Effector memory CD4-positive, alpha-beta T cell (primary cell): ENCODE measurements around the gene RSPO3.
A peak's percentile ranks its signal among the peaks of the same experiment; 100 is the strongest.

ENCODE experiments used
- DNase-seq, 3 donors: peaks; one replicate each; pipeline ENCODE4 v3.0.0-alpha.2; 2020
- H3K27ac ChIP-seq: 2 replicates; pipeline ENCODE4 v1.7.0; 2013; ENCODE audit warnings: mild to moderate bottlenecking, low read length, moderate library complexity; ENCODE audit not compliant: insufficient read depth, poor library complexity, severe bottlenecking
- H3K27me3 ChIP-seq: replicated peaks from 2 replicates; pipeline ENCODE4 v1.7.0; 2013; ENCODE audit warnings: mild to moderate bottlenecking, low read length; ENCODE audit not compliant: insufficient read depth, control insufficient read depth, poor library complexity, severe bottlenecking
- H3K36me3 ChIP-seq: 2 replicates; pipeline ENCODE4 v1.7.0; 2013; ENCODE audit warnings: mild to moderate bottlenecking, low read length, moderate library complexity; ENCODE audit not compliant: control insufficient read depth, insufficient read depth
- H3K4me1 ChIP-seq: 2 replicates; pipeline ENCODE4 v1.7.0; 2013; ENCODE audit warnings: low read length, mild to moderate bottlenecking; ENCODE audit not compliant: control insufficient read depth, insufficient read depth, poor library complexity, severe bottlenecking
- H3K4me3 ChIP-seq: 2 replicates; pipeline ENCODE4 v1.7.0; 2013; ENCODE audit warnings: low read length, low read depth, mild to moderate bottlenecking; ENCODE audit not compliant: insufficient read depth, poor library complexity, severe bottlenecking
- H3K9me3 ChIP-seq: 2 replicates; pipeline ENCODE4 v1.7.0; 2013; ENCODE audit warnings: mild to moderate bottlenecking, low read length, moderate library complexity; ENCODE audit not compliant: control insufficient read depth

Gene RSPO3

GRCh38 chr6:127177030-127177922 is 58.8 kb downstream of the RSPO3 start:
- no peak for DNase-seq
- H3K4me3 ChIP-seq, result no peak overlapping the region
- no peak overlapping the region for H3K27ac ChIP-seq
- no peaks in the 10 kb centered on the region for H3K4me1 ChIP-seq
- H3K27me3 ChIP-seq, result peaks cover 3% of the 10 kb centered on the region
- H3K9me3 ChIP-seq, result no peaks in the 10 kb centered on the region
- no peaks in the 10 kb centered on the region for H3K36me3 ChIP-seq

DNA sequence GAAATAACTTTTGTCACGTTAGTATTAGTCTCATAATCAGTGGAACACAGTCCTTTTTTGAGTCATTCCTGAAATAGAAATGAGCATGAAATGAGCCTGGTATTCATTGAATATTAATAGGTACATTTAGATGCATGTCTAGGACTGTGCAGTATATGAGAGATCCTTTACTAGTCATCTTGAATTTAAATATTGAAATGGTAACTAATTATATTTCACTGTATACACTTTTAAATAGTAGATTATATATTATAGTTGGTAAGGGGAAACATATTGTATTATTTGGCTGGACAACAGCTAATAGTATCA is 59.4 kb downstream of the RSPO3 start:
- no peaks in the 10 kb centered on the region for H3K4me1 ChIP-seq
- DNase-seq, result no peak
- H3K4me3 ChIP-seq, result no peak overlapping the region

GRCh38 chr6:127178746-127179145 is 60.3 kb downstream of the RSPO3 start:
- Histone ChIP-seq H3K4me3 (no peak overlapping the region), H3K27ac (no peak overlapping the region), H3K27me3 (peaks cover 3% of the 10 kb centered on the region), H3K36me3 (no peaks in the 10 kb centered on the region), H3K9me3 (no peaks in the 10 kb centered on the region), H3K4me1 (no peaks in the 10 kb centered on the region)
- no peak for DNase-seq

More for the DNA sequence above, 59.4 kb downstream of the RSPO3 start:
- Histone ChIP-seq H3K27ac (no peak overlapping the region), H3K9me3 (no peaks in the 10 kb centered on the region), H3K27me3 (peaks cover 3% of the 10 kb centered on the region), H3K36me3 (no peaks in the 10 kb centered on the region)

DNA sequence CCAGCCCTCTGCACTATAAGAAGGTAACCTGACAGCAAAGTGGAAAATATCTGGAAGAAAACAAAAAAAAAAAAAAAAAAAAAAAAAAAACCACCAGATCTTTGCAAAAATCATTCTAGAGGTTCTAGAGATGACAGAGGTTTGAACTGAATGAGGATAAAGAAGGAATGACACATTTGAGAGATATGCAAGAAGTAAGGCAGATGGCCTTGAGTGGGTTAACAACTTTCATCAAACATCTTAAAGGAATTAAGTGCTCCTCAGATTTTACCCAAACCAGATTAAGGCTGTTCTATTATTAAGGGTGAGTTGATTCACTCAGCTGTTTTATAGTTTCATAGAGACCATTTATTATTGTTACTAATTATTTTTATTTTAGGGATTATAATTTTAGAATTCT is 62.0 kb downstream of the RSPO3 start:
- H3K27me3 ChIP-seq, result peaks cover 6% of the 10 kb centered on the region
- DNase-seq, result no peak

GRCh38 chr6:127182501-127182900 is 64.0 kb downstream of the RSPO3 start:
- Histone ChIP-seq H3K4me3 (no peak overlapping the region), H3K27me3 (peaks cover 6% of the 10 kb centered on the region), H3K4me1 (no peaks in the 10 kb centered on the region), H3K36me3 (no peaks in the 10 kb centered on the region), H3K9me3 (no peaks in the 10 kb centered on the region), H3K27ac (no peak overlapping the region)
- no peak for DNase-seq

More for the DNA sequence above, 62.0 kb downstream of the RSPO3 start:
- no peak overlapping the region for H3K27ac ChIP-seq
- H3K36me3 ChIP-seq, result no peaks in the 10 kb centered on the region
- no peak overlapping the region for H3K4me3 ChIP-seq
- H3K9me3 ChIP-seq, result no peaks in the 10 kb centered on the region
- no peaks in the 10 kb centered on the region for H3K4me1 ChIP-seq

DNA sequence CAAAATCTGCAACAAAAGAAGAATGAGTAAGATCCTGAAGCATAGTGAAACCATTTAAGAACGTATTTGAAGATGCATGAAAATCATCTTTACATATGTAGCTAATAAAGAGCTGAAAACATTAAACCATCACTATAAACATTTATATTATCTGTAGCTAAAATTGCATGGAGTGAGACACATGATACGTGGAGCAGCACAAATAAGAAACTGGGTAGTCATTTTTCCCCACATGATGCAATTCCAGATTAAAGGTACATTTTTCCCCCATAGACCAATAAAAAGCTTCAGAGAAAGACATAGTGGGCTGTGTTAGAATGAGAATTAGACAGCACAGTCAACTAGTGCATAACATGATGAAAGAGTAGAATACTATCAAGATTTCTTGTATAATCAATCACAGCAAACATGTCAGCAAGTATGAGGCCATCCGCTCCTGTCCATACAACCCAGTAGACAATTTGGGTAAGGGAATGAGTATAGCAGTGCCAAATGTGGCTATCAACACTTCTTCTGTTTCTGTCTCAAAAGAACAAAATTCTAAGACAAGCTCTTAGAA is 67.0 kb downstream of the RSPO3 start:
- H3K36me3 ChIP-seq, result no peaks in the 10 kb centered on the region
- no peaks in the 10 kb centered on the region for H3K4me1 ChIP-seq
- DNase-seq, result no peak
- no peak overlapping the region for H3K27ac ChIP-seq
- H3K9me3 ChIP-seq, result no peaks in the 10 kb centered on the region
- peaks cover 3% of the 10 kb centered on the region for H3K27me3 ChIP-seq
- H3K4me3 ChIP-seq, result no peak overlapping the region

GRCh38 chr6:127186889-127187288 is 68.4 kb downstream of the RSPO3 start:
- Histone ChIP-seq H3K27ac (no peak overlapping the region), H3K36me3 (no peaks in the 10 kb centered on the region), H3K9me3 (no peaks in the 10 kb centered on the region), H3K4me3 (no peak overlapping the region), H3K4me1 (no peaks in the 10 kb centered on the region), H3K27me3 (peaks cover 3% of the 10 kb centered on the region)
- DNase-seq, result peak; percentile 0 to 11 (median 2)

DNA sequence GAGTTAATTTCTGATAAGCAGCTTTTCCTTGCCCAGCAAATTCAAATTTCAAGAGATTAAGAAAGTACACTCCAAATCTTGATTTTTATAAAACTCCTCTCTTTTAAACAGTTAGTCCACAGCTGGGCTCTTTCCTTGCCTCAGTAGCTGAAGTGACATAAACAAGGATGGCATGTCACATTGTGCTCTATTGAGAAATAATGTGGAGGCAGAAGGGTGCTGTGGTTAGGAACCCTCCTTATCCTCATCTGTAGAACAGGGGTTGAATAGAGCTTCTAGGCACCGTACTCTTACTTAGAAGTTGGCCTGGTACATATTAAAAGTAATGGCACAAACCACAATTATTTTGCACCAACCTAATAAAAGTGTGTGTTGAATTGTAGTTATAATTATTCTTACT is 70.3 kb downstream of the RSPO3 start:
- Histone ChIP-seq H3K4me3 (no peak overlapping the region), H3K9me3 (no peaks in the 10 kb centered on the region), H3K4me1 (no peaks in the 10 kb centered on the region), H3K27me3 (peaks cover 3% of the 10 kb centered on the region), H3K27ac (no peak overlapping the region), H3K36me3 (no peaks in the 10 kb centered on the region)
- no peak for DNase-seq

DNA sequence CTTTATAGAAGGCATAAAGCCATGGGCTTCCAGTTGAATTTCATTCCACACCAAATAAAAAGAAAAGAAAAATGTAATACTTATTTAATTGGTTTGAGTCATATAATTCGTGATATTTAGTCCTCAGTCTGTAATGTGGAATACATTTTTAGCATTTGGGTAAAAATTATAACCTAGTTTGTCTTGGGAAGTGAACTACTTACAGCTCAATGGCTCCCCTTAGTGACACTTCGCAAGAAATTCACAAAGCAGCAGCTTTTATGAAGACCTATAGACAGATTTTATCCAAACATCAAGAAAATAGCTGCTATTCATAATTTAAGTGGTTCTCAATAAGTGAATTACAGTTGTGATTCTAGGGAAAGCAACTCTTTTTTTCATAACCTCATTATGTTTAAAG is 72.1 kb downstream of the RSPO3 start:
- H3K27me3 ChIP-seq, result no peaks in the 10 kb centered on the region
- DNase-seq, result no peak
- no peaks in the 10 kb centered on the region for H3K9me3 ChIP-seq

DNA sequence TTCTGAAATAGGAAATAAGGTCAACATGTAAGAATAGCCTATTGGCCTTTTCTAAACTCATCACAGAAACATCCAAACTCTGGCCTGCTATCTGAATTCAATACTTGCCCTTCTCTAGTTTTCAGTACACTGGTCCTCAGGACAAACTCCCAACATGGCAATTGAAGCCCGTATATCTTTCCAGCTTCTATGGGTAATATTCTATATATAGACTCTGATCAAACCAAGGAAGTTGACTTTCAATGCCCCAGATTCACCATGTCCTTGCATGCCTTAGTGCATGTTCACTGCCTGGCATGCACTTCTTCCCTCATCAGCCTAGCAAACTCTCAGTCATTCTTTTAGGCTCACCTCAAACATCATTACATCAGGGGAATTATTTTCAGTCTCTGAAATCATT is 73.2 kb downstream of the RSPO3 start:
- H3K27ac ChIP-seq, result no peak overlapping the region
- H3K4me3 ChIP-seq, result no peak overlapping the region
- no peaks in the 10 kb centered on the region for H3K4me1 ChIP-seq
- no peaks in the 10 kb centered on the region for H3K9me3 ChIP-seq
- DNase-seq, result no peak
- no peaks in the 10 kb centered on the region for H3K36me3 ChIP-seq
- H3K27me3 ChIP-seq, result no peaks in the 10 kb centered on the region

More for the DNA sequence above, 72.1 kb downstream of the RSPO3 start:
- no peaks in the 10 kb centered on the region for H3K36me3 ChIP-seq
- H3K4me3 ChIP-seq, result no peak overlapping the region
- H3K27ac ChIP-seq, result no peak overlapping the region
- H3K4me1 ChIP-seq, result no peaks in the 10 kb centered on the region
